Stimulated activated CD4-positive, alpha-beta T cell treated with anti-CD3 and anti-CD28 coated beads, Interleukin-1b, Interleukin-23, amount 100 ng/mL, for 24 hours (primary cell): ENCODE results near the gene NKAIN2.
"Not testable (repeated sequence)": the region's sequence is repeated elsewhere in the genome, so short reads cannot be mapped to it uniquely, and the experiment has no call there.

Experiments
- DNase-seq, 4 experiments: peaks; one replicate each; pipeline ENCODE4 v3.0.0-alpha.2; 2020; ENCODE audit warnings: low read depth in 4 of 4, low spot score in 1 of 4

The NKAIN2 gene

DNA sequence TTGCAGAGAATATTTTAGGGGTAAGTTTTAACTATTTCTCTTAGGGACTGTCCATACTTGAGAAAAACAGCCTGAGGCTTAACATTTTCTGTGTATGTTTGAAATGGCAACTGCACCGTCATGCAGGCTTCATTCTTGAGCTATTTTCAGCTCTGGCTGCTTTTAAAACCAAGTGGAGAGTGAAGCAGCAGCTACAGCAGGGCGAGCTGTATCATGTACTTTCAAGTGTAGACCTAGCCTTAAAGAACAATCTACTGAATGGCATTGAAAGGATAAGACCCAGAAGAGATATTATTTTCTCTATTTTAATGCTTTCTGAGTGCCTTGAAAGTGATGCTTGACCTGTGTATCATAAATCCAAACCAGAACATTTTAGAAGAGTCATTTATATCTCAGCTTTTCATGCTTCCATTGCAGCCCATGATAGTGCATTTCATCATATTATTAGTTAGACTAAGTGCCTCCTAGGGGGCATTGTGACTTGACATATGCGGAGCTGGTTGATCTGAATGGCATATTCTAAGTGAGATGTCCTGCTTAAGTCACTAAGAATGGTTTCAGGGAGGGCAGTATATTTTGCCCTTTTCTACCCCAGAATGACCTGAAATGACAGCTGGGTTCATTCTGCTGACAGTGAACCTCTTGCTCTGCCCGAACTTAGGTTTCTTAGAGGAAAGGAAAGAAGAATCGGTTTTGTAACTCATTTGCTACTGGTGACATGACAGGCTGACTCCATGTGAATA is 85.3 kb downstream of the NKAIN2 start:
- no peak for DNase-seq

DNA sequence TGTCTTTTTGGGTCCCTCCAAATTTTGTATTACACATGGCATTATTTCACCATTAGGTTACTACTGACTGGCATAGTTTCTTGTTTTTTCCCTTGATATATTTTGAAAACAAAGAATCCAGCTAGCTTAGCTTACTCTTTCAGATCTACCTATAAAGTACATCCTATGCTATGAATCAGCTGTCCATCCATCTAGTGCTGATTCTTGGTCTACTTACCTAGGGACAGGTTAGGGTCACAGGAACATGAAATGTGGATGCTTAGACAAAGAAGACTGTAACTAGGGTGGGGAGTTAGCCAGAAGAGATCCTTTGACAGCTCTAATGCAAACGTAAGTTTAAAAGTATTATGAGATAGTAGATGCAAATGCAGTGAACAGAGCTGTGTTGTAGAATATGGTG is 91.7 kb downstream of the NKAIN2 start:
- no peak for DNase-seq

- no peak for DNase-seq
Measured at GRCh38 chr6:123895806-123896205, 92.1 kb downstream of the NKAIN2 start.

- DNase-seq, result no peak
Measured at GRCh38 chr6:123896869-123897268, 93.2 kb downstream of the NKAIN2 start.

DNA sequence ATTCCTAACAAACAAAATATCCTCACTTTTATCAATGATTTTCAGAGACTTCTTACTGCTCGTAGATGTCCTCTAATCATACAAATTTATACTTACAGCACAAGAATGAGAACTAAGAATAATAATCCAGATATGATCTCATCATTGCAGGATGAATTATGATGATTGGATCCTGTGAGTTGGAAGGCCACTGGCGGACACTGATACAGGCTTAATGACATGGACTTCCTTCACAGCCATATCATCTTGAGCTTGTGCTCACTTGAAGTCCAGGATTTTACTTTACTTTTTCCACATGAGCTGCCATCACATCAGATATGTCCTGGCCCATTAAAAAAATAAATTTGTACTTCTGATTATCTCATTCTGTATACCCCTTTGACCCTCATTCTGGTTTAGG is 94.3 kb downstream of the NKAIN2 start:
- DNase-seq, result no peak

GRCh38 chr6:123898665-123899064 is 95.0 kb downstream of the NKAIN2 start:
- no peak for DNase-seq

GRCh38 chr6:123899745-123900144 is 96.1 kb downstream of the NKAIN2 start:
- DNase-seq, result no peak

DNA sequence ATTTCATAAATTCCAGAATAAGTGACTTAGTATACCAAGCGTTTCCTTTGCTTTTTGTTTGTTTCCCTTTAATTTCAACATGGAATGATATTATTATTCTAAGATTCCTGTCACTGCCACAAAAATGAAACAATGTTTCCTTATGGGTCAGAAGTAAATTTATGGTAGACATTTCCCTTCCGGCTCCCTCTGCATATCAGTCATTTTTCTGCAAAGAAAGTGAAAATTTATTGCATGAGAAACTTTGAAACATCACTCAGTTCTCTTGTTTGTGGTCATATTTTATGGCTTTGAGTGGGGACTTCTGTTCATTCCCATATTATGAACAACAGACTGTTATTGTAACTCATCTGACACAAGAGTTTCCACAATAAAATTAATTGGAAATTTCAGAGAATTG is 97.8 kb downstream of the NKAIN2 start:
- no peak for DNase-seq

DNA sequence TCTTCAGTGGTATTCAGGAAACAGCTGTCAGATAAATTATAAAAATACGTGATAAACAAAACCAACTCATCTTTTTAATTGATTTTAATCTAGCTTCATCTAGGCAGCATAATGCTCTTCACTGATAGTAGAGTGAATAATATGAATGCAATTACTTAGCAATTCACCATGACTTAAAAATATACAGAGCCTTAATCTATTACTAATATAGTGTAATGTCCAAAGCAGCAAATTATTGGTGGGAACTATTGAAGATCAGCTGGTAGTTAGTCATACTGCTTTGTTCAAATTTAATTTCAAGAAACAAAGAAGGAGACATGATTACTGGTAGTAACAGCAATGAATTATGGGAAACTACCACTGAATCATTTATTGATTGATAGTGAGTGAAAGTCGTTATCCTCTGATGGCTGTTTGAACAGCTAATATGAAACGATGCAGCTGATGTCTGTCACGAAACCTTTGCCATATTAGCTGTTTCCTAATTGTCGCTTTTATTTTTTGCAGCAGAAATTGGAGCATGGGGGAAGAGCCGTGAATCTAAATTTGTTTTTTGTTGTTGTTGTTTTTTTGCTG is 99.2 kb downstream of the NKAIN2 start:
- DNase-seq, result no peak

DNA sequence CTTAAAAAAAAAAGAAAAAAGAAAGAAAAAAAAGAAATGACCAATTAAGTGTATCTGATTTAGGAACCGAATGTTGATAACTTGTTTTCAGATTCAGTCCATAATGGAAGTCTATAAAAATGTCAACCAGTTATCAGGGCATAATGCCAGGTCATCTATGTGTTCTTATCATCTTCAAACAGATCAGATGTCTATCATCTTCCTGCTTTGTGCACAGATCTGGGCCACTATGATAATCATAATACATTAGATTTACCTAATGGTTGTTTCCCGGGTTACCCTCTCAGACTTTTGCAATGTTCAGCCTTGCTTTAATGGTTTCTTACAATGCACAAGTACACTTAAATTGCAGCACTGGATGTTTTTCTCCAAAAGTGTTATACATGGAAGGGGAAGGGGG is 100.6 kb downstream of the NKAIN2 start:
- DNase-seq, result no peak

- DNase-seq, result no peak
Measured at GRCh38 chr6:123908797-123909196, 105.1 kb downstream of the NKAIN2 start.

DNA sequence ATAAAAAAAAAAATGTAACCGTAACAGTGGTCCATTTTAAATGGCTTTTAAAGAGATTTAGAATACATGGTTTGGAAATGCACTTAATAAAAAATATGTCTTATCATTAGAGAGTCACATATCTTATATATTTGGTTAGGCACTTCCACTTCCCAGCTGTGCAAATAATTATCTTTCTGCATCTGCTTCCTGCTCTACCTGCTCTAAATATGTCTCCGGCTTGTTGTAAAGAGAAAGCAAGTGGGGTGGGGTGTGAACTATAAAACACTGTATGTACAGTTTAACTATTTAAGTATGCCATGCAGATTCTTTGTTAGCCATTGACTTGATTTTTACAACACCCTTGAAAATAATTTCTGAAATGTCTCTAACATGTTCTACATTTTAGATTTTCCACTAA is 106.3 kb downstream of the NKAIN2 start:
- no peak for DNase-seq

DNA sequence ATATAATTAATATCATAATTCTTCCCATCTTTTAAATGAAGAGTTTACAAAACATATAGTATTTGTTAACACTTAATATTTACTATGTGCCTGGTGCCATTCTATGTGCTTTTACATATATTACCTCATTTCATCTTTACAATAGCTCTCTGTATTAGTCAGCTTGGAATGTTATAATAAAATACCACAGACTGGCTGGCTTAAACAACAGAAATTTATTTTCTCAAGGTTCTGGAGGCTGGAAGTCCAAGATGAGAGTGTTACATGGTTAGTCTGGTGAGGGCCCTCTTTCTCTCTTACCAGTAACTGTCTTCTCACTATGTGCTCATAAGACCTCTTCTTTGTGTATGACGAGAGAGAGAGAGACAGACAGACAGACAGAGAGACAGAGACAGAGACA is 110.2 kb downstream of the NKAIN2 start:
- DNase-seq, result no peak

DNA sequence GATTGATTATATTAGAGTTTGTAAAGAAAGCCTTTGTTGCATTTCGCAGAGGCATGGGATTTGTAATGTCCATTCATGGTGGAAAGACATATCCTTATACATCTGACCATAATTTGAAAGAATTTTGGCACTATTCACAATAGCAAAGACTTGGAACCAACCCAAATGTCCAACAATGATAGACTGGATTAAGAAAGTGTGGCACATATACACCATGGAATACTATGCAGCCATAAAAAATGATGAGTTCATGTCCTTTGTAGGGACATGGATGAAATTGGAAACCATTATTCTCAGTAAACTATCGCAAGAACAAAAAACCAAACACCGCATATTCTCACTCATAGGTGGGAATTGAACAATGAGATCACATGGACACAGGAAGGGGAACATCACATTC is 119.7 kb downstream of the NKAIN2 start:
- not testable (repeated sequence) for DNase-seq

- DNase-seq, result no peak
Measured at GRCh38 chr6:123925350-123925749, 121.7 kb downstream of the NKAIN2 start.

GRCh38 chr6:123925842-123926399 is 122.3 kb downstream of the NKAIN2 start:
- no peak for DNase-seq

GRCh38 chr6:123928529-123928928 is 124.9 kb downstream of the NKAIN2 start:
- no peak for DNase-seq

DNA sequence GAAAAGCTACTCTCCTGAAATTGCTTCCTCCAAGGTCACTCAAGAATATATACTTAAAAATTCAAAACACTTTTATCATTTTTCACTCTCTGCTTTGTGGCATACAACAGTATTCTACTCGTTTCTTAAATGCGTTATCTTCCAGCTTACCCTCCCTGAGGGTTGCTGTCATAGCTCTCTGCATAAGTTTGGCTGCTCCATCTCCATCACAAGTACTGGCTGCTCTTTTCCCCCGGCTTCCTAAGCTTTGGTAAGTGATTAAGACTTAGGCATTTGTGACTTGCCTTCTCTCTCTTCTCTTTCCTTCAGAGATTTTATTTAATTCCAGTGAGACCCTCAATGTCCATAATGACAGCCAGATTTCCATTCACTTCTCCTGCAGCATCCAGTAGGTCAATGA is 128.3 kb downstream of the NKAIN2 start:
- no peak for DNase-seq

DNA sequence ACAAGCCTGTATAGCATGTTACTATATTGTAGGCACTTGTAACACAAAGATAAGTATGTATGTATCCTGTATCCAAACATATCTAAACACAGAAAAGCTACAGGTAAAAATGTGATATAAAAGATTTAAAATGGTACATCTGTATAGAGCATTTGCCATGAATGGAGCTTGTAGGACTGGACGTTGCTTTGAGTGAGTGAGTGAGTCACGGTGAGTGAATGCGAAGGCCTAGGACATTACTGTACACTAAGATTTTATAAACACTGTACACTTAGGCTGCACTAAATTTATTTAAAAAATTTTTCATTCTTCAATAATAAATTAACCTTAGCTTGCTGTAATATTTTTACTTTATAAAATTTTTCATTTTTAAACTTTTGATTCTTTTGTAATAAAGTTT is 136.9 kb downstream of the NKAIN2 start:
- DNase-seq, result no peak

DNA sequence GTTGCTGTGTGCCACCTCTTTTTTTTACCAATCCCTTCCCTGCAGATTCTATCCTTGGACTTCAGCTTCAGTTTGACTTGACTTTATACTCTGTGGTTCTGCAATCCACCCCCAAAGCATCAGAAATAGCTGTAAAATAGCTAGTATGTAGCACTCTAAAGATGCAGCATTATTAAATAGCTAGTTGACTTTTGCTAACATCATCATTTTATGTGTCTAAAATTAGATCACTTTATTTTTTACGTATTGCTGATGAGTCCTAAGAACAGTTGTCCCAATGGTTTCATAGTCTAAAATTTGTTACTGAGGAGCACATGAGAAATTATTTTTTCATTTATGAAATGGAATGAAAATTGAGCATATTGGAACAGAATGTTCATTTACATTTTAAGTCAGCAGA is 138.2 kb downstream of the NKAIN2 start:
- DNase-seq, result no peak

GRCh38 chr6:123945386-123945785 is 141.7 kb downstream of the NKAIN2 start:
- DNase-seq, result no peak

- no peak for DNase-seq
Measured at GRCh38 chr6:123953920-123954319, 150.3 kb downstream of the NKAIN2 start.
